ENCODE measurements around the gene FOXO1. TPM values are rescaled to one million over a fixed set of nuclear protein-coding genes. Genes with fewer than 3 reads are reported as not detected.

FOXO1 gene
- polyA plus RNA-seq, 4 donors: 15.4 to 17.7 (median 17.1) TPM

GRCh38 chr13:40583738-40584137 is 82.7 kb downstream of the FOXO1 start:
- DNase-seq (ENCODE audit: low read depth in 4 of 4, low spot score in 3 of 4): no peak

DNA sequence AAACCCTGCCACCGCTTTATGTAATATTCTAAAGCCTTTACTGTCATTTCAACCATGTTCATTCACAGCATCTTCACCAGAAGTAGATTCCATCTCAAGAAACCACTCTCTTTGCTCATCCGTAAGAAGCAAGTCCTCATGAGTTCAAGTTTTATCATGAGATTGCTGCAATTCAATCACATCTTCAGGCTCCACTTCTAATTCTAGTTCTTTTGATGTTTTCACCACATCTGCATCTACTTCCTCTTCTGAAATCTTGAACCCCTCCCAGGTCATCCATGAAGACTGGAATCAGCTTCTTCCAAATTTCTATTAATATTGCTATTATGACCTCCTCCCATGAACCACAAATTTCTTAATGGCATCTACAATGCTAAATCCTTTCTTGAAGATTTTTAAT is 83.9 kb downstream of the FOXO1 start:
- DNase-seq (ENCODE audit: low read depth in 4 of 4, low spot score in 3 of 4): no peak

- no peak for DNase-seq (ENCODE audit: low read depth in 4 of 4, low spot score in 3 of 4)
Measured at GRCh38 chr13:40581277-40581579, 85.2 kb downstream of the FOXO1 start.

DNA sequence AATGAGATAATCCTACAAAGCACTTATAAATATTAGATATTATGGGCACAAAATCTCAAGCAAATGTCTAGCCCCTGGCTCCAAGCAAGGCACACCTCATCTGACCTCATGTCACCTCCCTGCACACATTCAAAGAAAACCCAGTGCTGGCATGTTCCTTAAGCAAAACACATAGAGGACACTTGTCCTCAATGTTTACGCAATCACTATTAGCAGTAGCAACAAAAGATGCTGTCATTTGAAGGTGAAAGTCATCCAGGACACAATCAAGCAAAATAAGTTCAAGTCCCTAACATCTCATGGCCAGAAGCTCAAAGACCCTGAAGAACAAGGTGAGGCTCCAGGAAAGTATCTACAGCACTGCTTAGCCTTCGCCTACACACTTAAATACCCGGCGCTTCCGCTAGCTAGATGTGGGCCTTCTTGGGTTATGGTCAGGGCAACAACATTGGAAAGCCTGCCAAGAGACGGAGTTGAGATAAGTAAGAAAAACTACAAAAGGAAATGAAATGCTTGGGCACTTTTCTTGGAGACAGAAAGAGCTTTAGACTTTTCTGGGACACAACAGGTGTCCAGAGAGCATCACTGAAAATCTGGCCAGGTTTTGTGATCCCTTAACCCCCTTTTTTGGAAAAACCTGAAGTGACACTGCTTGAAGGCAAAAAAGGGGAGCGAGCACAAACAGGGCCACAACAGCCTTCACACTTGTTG is 85.7 kb downstream of the FOXO1 start:
- no peak for DNase-seq (ENCODE audit: low read depth in 4 of 4, low spot score in 3 of 4)

DNA sequence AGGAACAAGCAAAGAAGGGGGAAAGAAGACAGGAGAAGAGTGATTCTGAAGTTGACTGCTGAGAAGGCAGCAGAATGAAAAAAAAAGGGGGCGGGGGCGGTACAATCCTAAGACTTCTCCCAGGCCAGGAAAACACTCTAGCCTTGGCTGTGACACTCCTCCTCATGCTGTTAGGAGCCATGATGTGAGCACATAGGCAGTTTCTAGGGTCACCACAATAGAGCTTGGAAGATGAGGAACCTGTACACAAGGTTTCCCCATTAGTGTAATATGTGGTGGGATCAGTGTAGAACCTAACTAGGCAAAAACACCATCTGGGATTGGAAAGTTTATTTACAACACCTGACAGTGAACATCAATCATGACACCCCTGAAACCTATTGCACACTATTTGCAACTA is 86.9 kb downstream of the FOXO1 start:
- DNase-seq (ENCODE audit: low read depth in 4 of 4, low spot score in 3 of 4): no peak

- DNase-seq (ENCODE audit: low read depth in 4 of 4, low spot score in 3 of 4): peak in 3 of 4 donors; percentile 11 to 28 (median 26)
Measured at GRCh38 chr13:40578055-40578454, 88.4 kb downstream of the FOXO1 start.

GRCh38 chr13:40576369-40576768 is 90.1 kb downstream of the FOXO1 start:
- no peak for DNase-seq (ENCODE audit: low read depth in 4 of 4, low spot score in 3 of 4)

DNA sequence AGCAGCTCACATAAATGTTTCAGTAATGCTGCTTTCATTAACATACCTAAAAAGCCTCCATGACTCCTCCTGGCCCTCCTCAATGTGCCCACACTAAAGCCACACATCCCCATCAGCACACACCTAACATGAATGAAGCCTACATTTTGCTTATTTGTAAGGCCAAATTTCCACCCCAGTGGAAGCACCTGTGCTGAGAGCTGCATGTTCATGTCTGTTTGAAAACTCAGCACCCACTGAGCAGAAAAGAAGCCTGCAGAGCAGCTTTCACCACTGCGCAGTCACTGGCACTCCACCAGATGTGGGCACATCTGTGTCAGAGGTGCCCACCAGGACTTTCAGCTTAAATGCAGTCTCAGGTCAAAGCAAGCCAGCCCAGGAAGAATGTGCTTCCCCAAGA is 93.5 kb downstream of the FOXO1 start:
- DNase-seq (ENCODE audit: low read depth in 4 of 4, low spot score in 3 of 4): no peak

GRCh38 chr13:40571338-40571963 is 95.0 kb downstream of the FOXO1 start:
- DNase-seq (ENCODE audit: low read depth in 4 of 4, low spot score in 3 of 4): no peak

GRCh38 chr13:40570930-40571329 is 95.5 kb downstream of the FOXO1 start:
- no peak for DNase-seq (ENCODE audit: low read depth in 4 of 4, low spot score in 3 of 4)

GRCh38 chr13:40569024-40569350 is 97.5 kb downstream of the FOXO1 start:
- no peak for DNase-seq (ENCODE audit: low read depth in 4 of 4, low spot score in 3 of 4)

GRCh38 chr13:40568246-40569023 is 98.0 kb downstream of the FOXO1 start:
- no peak for DNase-seq (ENCODE audit: low read depth in 4 of 4, low spot score in 3 of 4)

- no peak for DNase-seq (ENCODE audit: low read depth in 4 of 4, low spot score in 3 of 4)
Measured at GRCh38 chr13:40566811-40567210, 99.6 kb downstream of the FOXO1 start.

DNA sequence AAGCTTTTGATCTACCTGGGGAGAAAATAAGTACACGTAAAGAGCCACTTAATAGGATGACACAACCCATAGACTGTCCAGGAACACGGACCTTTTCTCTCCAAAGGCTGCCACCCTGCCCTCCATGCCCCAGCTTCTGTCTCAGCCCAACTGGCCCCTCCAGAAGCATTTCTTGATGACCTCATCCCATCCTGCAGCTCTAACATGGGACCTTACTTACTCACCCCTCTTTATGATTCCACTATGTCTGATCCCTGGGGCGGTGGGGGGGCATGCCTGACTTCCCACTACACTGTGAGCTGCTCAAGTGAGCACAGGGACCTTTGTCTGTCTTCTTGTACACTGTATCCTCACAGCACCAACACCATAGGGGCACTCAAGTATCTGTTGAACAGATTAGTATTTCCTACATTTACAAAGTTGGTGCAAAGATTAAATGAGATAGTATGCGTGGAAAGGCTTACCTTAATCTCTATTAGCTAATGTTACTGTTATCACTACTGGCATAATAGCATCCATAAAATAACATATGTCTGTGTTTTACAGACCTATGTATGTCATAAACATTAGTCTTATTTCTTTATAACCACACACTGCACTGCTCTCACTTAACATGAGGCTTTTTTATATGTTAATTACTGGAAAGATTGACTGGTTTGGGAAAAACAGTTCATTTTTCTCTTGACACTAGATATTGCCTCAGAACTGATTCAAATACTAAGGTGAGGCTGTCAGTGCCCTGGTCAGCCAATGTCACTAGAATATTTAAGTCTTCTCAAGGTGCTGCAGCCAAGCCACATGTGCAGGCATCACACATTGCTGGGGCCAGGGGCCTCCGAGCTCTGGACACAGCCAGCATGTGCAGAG is 100.9 kb downstream of the FOXO1 start:
- DNase-seq (ENCODE audit: low read depth in 4 of 4, low spot score in 3 of 4): no peak

DNA sequence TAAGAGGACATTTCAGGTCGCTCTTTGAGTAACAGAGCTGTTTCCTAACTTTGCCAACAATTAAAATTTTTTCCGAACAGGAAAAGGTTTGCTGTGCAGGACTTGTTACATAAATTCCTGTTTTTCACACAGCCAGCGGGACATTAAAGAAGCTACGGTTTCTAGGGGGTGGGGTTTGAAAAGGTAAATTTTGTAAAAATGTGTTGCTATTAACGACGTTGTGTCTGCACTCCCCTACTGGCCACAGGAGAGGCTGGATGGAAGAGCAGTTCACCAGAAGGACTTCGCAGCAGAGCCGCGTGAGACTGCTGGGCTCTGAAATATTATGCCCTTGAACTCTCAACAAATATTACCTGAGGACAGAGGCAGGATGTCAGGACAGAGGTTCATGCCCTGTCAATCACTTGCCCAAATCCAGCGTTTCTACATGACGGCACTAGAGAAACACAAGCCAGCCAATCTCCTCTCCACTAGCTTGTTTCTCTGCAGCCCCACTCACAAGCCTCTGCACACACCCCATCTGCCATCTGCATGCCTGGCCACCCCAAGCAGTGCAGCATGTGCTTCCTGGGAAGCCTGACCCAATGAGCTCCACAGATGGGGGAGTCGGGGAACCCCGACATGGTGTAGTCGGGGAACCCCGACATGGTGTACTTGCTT is 102.0 kb downstream of the FOXO1 start:
- no peak for DNase-seq (ENCODE audit: low read depth in 4 of 4, low spot score in 3 of 4)

DNA sequence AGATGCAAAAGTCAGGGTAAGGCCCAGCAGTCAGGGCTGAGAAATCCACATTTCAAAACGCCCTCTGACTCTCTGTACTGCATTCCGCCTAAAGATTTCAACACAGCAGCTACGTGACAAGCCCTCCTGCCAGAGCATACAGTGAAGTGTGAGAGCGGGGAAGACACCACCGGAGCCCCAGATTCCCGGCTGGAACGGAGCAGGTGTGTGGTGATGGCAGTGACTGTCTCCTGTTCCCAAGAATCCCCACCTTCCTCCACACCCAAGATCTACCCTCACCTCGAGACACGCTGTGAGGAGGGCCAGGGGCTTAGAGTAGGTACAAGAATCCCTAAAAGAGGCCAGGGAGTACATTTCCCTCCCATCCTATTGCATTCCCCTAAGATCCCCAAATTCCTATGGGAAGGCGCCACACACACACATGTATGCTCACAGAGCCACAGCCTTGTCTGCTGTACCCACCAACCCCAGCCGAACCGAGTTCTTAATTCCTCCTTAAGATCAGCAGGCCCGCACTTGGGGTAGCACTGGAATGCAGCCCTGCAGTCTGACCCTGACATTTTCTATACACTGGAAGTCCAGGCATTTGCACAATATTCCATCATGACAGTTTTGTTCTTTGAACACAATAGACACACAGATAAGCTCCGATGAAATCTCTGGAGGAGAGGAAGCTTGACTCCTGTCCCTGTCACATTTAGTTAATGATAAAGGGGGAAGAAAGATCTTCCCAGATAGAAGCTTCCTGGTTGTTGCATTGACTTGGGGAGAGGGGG is 102.9 kb downstream of the FOXO1 start:
- no peak for DNase-seq (ENCODE audit: low read depth in 4 of 4, low spot score in 3 of 4)

GRCh38 chr13:40562975-40563349 is 103.5 kb downstream of the FOXO1 start:
- no peak for DNase-seq (ENCODE audit: low read depth in 4 of 4, low spot score in 3 of 4)

DNA sequence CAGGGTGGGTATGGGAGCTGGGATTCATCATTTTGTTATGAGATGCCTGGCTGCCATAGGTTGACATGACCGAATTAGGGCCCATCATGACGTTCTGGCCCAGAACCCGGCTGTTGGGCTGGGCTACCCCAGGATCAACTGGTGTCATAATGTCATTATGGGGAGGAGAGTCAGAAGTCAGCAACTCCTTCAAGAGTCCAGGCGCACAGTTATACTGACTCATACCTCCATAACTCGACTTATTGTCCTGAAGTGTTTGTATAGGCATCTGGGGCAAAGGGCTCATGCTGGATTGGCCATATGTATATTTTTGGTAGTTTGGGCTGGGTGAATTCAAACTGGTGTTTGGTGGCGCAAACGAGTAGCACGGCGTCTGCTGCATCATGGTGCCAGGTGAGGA is 106.5 kb downstream of the FOXO1 start:
- no peak for DNase-seq (ENCODE audit: low read depth in 4 of 4, low spot score in 3 of 4)

GRCh38 chr13:40558656-40559055 is 107.8 kb downstream of the FOXO1 start:
- no peak for DNase-seq (ENCODE audit: low read depth in 4 of 4, low spot score in 3 of 4)

- DNase-seq (ENCODE audit: low read depth in 4 of 4, low spot score in 3 of 4): no peak
Measured at GRCh38 chr13:40556453-40556852, 110.0 kb downstream of the FOXO1 start.

Data from right renal pelvis (tissue), 4 donors.